Measurements from ENCODE around the gene CD34. TPM values are rescaled to one million over a fixed set of nuclear protein-coding genes. Genes with fewer than 3 reads are reported as not detected.

CD34 gene
- total RNA-seq, 4 donors from 2014 or later, result 39.2 to 135 (median 81.2) TPM

DNA sequence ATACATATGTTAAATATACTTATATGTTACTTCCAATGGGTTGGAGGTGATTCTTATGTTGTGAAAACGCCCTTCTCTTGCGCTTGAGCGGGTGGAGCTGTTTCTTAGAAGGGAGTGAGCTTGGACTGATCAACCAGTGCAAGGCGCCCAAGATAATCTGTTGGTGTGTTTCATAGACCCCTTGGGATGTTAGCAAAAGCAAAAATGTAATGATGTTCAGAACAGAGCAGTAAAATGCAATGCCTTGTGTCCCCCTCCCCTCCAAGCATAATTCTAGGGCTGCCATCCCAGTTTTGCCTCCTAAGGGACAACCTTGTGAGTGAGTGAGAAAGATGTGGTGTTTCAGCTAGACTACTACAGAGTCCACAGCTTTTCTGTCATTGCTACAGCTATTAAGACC is 6.2 kb upstream of the CD34 start:
- no peaks in the 10 kb centered on the region for H3K9me3 ChIP-seq
- intact Hi-C loops (cut with DNase I; ENCODE audit: low total_unique reads), result no loop called here
- H3K27me3 ChIP-seq, result no peaks in the 10 kb centered on the region
- H3K36me3 ChIP-seq, result no peaks in the 10 kb centered on the region
- H3K4me3 ChIP-seq, result no peak overlapping the region
- no peak for DNase-seq
- no peaks in the 10 kb centered on the region for H3K4me1 ChIP-seq
- H3K27ac ChIP-seq, result peak overlapping the region; percentile 2 to 47
- TF ChIP-seq, protein P1, sequence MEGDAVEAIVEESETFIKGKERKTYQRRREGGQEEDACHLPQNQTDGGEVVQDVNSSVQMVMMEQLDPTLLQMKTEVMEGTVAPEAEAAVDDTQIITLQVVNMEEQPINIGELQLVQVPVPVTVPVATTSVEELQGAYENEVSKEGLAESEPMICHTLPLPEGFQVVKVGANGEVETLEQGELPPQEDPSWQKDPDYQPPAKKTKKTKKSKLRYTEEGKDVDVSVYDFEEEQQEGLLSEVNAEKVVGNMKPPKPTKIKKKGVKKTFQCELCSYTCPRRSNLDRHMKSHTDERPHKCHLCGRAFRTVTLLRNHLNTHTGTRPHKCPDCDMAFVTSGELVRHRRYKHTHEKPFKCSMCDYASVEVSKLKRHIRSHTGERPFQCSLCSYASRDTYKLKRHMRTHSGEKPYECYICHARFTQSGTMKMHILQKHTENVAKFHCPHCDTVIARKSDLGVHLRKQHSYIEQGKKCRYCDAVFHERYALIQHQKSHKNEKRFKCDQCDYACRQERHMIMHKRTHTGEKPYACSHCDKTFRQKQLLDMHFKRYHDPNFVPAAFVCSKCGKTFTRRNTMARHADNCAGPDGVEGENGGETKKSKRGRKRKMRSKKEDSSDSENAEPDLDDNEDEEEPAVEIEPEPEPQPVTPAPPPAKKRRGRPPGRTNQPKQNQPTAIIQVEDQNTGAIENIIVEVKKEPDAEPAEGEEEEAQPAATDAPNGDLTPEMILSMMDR (IDR thresholded peaks at IDR 0.05), result no peak
- TF ChIP-seq POLR2A (IDR thresholded peaks at IDR 0.05), result no peak

DNA sequence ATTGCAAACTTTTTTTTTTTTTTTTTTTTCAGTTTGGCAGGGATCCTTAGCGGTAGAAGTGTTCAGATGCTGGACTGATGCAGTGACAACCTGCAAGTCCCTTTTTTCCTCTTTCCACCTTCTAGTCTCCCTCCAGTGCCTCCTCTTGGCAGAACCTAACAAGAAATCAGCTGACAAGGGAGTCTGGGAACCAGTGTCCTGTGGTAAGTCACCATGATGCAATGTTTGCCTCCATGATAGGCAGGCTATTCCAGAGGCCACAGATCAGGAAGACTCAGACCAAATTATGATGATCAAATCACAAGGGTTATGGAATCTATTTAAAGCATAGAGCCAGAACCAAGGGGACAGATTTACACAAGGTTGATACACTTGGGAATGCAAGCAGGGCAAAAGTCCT is 3.0 kb upstream of the CD34 start:
- DNase-seq, result no peak
- no peak for TF ChIP-seq POLR2A (IDR thresholded peaks at IDR 0.05)
- TF ChIP-seq, protein P1 (IDR thresholded peaks at IDR 0.05), result no peak
- intact Hi-C loops (cut with DNase I; ENCODE audit: low total_unique reads), result no loop called here
- H3K27me3 ChIP-seq, result no peaks in the 10 kb centered on the region
- no peaks in the 10 kb centered on the region for H3K4me1 ChIP-seq
- no peaks in the 10 kb centered on the region for H3K9me3 ChIP-seq
- no peak overlapping the region for H3K4me3 ChIP-seq
- no peaks in the 10 kb centered on the region for H3K36me3 ChIP-seq
- no peak overlapping the region for H3K27ac ChIP-seq

DNA sequence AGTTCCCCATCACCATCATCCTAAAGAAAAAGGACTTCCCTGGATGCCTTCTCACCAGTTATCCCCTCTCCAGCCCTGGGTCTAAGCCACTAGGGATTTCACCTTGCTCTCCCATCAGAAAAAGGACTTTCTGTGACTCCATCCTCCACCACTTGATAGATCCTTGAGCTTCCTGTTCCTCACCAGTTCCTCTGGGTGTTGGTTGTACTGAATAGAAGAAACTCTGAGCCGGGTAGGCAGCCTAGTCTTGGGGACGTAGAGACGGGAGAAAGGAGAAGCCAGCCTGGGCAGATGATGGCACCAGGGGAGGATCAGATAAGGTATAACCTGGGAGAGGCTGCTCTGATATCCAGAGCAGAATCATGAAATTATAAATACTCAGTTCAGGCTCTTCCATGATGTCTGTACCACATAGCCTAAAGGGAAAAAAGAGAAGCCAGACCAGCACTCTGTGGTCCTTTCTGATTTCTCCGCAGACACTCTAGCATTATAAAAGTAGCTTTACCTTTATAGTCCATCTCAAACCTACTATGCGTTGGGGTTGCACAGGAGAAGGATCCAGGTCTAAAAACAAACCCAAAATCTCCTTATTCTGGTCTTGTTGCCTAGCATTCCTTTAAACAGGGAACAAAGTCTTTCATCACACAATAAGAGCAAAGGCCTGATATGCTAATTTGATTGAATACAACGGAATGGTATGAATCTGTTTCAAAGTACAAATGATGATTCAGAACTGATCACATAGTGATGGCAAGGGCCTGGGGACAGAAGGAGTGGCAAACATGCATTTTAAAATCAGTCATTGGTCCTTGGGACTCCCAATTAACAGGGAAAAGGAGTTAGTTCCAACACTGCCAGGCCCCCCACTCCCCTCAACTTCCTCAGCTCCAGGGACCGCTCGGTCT is 1.2 kb upstream of the CD34 start:
- intact Hi-C loops (cut with DNase I; ENCODE audit: low total_unique reads), result no loop called here
- no peaks in the 10 kb centered on the region for H3K36me3 ChIP-seq
- H3K27ac ChIP-seq, result peak overlapping the region; percentile 78 to 83
- no peaks in the 10 kb centered on the region for H3K9me3 ChIP-seq
- DNase-seq, result no peak
- H3K4me3 ChIP-seq, result no peak overlapping the region
- no peaks in the 10 kb centered on the region for H3K27me3 ChIP-seq
- TF ChIP-seq, protein P1 (IDR thresholded peaks at IDR 0.05), result no peak
- no peak for TF ChIP-seq POLR2A (IDR thresholded peaks at IDR 0.05)
- H3K4me1 ChIP-seq, result no peaks in the 10 kb centered on the region

DNA sequence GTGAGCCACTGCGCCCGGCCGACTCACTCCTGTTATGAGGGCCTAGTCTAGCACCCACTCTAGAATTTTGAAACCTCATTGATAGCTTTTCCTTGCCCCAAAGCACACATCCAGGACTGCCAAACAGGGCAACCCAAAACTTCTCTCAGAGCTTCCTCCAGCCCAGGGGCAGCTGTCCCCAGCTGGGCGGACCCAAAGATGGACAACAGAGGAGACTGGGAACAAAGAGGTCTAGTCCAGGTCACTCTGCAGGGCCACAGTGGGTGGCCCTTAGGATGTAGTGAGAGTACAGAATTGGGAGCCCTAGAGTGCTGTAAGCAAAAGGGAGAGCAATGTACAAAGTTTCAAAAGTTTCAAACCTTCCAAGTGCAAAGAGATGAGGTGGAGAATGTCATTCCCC is 1.2 kb downstream of the CD34 start:
- peak overlapping the region; percentile 78 to 83 for H3K27ac ChIP-seq
- no peaks in the 10 kb centered on the region for H3K36me3 ChIP-seq
- no peaks in the 10 kb centered on the region for H3K27me3 ChIP-seq
- TF ChIP-seq, protein P1 (IDR thresholded peaks at IDR 0.05), result no peak
- TF ChIP-seq POLR2A (IDR thresholded peaks at IDR 0.05), result no peak
- intact Hi-C loops (cut with DNase I; ENCODE audit: low total_unique reads), result no loop called here
- peak overlapping the region; percentile 42 to 49 for H3K4me3 ChIP-seq
- DNase-seq, result no peak
- no peaks in the 10 kb centered on the region for H3K4me1 ChIP-seq
- no peaks in the 10 kb centered on the region for H3K9me3 ChIP-seq

DNA sequence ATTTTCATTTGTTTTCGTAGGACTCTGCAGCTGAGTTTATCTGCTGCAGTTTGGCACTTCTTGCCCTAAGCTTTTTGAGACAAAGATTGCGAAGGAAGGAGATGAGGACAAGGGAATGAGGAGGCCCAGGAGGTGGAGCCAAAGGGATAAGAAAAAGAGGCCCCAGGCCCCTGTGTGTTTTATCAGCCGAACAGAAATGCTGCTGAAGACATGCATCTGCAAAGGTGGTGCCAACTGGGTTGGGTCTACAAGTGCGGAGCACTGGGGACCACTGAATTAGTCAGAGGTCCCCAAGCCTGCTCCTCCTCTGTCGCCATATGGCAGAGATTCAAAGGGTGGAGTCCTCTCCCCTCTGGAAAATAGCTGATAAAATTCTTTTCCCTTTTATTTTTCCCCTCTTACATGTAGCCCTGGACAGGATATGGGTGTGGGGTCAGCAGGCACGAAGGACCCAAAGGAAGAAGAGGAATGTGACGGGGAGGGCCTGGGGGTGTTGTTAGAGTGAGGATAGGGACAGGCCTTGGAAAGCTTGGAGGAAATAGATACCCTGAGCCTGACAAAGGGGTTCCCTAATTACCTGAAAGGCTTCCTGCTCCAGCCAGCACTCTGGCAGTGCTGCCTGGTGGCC is 2.7 kb downstream of the CD34 start:
- no peaks in the 10 kb centered on the region for H3K27me3 ChIP-seq
- intact Hi-C loops (cut with DNase I; ENCODE audit: low total_unique reads), result no loop called here
- TF ChIP-seq POLR2A (IDR thresholded peaks at IDR 0.05), result peak in 1 of 2 donors; percentile 0
- TF ChIP-seq, protein P1 (IDR thresholded peaks at IDR 0.05), result peak in 1 of 4 experiments; percentile 26
- peak overlapping the region; percentile 78 to 83 for H3K27ac ChIP-seq
- no peaks in the 10 kb centered on the region for H3K36me3 ChIP-seq
- no peaks in the 10 kb centered on the region for H3K9me3 ChIP-seq
- H3K4me3 ChIP-seq, result no peak overlapping the region
- peak; percentile 46 to 62 for DNase-seq
- H3K4me1 ChIP-seq, result no peaks in the 10 kb centered on the region

All from uterus (tissue), 4 donors.